ENCODE data around the gene FAM240B. TPM values are rescaled to one million over a fixed set of nuclear protein-coding genes. Genes with fewer than 3 reads are reported as not detected.
A peak's percentile ranks its signal among the peaks of the same experiment; 100 is the strongest.

FAM240B gene
- total and polyA plus RNA-seq, 10 of the 15 experiments (the other 5 are each of a cell fraction or from before 2014, with no cell fraction given), result not detected

DNA sequence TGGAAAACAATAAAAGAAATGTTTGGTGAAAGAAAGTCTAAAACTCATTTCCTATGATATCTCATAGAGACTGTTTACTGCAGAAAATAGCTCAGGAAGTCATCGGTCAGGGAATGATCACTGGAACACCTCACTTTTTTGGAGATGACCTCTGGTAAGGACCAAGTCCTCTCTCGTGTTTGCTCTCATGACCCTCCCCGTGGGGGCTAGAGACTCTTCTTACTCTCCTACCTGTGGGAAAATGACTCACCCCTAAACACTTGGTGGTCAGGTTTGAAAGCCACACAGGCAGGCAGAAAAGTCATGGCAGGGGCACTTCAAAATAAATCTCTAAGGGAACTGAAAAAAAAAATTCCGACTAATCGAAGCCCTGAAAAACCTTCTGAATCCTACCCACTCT is 48.2 kb downstream of the FAM240B start (continued):
- TF ChIP-seq, protein P1, sequence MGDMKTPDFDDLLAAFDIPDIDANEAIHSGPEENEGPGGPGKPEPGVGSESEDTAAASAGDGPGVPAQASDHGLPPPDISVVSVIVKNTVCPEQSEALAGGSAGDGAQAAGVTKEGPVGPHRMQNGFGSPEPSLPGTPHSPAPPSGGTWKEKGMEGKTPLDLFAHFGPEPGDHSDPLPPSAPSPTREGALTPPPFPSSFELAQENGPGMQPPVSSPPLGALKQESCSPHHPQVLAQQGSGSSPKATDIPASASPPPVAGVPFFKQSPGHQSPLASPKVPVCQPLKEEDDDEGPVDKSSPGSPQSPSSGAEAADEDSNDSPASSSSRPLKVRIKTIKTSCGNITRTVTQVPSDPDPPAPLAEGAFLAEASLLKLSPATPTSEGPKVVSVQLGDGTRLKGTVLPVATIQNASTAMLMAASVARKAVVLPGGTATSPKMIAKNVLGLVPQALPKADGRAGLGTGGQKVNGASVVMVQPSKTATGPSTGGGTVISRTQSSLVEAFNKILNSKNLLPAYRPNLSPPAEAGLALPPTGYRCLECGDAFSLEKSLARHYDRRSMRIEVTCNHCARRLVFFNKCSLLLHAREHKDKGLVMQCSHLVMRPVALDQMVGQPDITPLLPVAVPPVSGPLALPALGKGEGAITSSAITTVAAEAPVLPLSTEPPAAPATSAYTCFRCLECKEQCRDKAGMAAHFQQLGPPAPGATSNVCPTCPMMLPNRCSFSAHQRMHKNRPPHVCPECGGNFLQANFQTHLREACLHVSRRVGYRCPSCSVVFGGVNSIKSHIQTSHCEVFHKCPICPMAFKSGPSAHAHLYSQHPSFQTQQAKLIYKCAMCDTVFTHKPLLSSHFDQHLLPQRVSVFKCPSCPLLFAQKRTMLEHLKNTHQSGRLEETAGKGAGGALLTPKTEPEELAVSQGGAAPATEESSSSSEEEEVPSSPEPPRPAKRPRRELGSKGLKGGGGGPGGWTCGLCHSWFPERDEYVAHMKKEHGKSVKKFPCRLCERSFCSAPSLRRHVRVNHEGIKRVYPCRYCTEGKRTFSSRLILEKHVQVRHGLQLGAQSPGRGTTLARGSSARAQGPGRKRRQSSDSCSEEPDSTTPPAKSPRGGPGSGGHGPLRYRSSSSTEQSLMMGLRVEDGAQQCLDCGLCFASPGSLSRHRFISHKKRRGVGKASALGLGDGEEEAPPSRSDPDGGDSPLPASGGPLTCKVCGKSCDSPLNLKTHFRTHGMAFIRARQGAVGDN (IDR thresholded peaks at IDR 0.05), result no peak
- TF ChIP-seq, protein P2, sequence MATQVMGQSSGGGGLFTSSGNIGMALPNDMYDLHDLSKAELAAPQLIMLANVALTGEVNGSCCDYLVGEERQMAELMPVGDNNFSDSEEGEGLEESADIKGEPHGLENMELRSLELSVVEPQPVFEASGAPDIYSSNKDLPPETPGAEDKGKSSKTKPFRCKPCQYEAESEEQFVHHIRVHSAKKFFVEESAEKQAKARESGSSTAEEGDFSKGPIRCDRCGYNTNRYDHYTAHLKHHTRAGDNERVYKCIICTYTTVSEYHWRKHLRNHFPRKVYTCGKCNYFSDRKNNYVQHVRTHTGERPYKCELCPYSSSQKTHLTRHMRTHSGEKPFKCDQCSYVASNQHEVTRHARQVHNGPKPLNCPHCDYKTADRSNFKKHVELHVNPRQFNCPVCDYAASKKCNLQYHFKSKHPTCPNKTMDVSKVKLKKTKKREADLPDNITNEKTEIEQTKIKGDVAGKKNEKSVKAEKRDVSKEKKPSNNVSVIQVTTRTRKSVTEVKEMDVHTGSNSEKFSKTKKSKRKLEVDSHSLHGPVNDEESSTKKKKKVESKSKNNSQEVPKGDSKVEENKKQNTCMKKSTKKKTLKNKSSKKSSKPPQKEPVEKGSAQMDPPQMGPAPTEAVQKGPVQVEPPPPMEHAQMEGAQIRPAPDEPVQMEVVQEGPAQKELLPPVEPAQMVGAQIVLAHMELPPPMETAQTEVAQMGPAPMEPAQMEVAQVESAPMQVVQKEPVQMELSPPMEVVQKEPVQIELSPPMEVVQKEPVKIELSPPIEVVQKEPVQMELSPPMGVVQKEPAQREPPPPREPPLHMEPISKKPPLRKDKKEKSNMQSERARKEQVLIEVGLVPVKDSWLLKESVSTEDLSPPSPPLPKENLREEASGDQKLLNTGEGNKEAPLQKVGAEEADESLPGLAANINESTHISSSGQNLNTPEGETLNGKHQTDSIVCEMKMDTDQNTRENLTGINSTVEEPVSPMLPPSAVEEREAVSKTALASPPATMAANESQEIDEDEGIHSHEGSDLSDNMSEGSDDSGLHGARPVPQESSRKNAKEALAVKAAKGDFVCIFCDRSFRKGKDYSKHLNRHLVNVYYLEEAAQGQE (IDR thresholded peaks at IDR 0.05; ENCODE audit: low read depth, low read length), result no peak
- peak; percentile 68 for TF ChIP-seq MEF2B (IDR thresholded peaks at IDR 0.05; ENCODE audit: partially characterized antibody, poor library complexity, severe bottlenecking)
- TF ChIP-seq, protein P3, sequence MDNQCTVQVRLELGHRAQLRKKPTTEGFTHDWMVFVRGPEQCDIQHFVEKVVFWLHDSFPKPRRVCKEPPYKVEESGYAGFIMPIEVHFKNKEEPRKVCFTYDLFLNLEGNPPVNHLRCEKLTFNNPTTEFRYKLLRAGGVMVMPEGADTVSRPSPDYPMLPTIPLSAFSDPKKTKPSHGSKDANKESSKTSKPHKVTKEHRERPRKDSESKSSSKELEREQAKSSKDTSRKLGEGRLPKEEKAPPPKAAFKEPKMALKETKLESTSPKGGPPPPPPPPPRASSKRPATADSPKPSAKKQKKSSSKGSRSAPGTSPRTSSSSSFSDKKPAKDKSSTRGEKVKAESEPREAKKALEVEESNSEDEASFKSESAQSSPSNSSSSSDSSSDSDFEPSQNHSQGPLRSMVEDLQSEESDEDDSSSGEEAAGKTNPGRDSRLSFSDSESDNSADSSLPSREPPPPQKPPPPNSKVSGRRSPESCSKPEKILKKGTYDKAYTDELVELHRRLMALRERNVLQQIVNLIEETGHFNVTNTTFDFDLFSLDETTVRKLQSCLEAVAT (IDR thresholded peaks at IDR 0.05), result no peak
- peak; percentile 68 for TF ChIP-seq EED (IDR thresholded peaks at IDR 0.05; ENCODE audit: low read depth)
- no peak for TF ChIP-seq TCF3 (IDR thresholded peaks at IDR 0.05; ENCODE audit: borderline replicate concordance, insufficient read depth, low read depth, low read length)
- no peak for TF ChIP-seq TCF7 (IDR thresholded peaks at IDR 0.05; ENCODE audit: borderline replicate concordance)
